GM19193 (cell line): ENCODE results near the gene GPAT3.

Experiments
- POLR2A ChIP-seq: IDR thresholded peaks from 4 replicates; pipeline ENCODE4 v1.6.1; 2011; ENCODE audit not compliant: insufficient read depth, insufficient read length; ENCODE audit errors: extremely low read depth

GPAT3 gene

DNA sequence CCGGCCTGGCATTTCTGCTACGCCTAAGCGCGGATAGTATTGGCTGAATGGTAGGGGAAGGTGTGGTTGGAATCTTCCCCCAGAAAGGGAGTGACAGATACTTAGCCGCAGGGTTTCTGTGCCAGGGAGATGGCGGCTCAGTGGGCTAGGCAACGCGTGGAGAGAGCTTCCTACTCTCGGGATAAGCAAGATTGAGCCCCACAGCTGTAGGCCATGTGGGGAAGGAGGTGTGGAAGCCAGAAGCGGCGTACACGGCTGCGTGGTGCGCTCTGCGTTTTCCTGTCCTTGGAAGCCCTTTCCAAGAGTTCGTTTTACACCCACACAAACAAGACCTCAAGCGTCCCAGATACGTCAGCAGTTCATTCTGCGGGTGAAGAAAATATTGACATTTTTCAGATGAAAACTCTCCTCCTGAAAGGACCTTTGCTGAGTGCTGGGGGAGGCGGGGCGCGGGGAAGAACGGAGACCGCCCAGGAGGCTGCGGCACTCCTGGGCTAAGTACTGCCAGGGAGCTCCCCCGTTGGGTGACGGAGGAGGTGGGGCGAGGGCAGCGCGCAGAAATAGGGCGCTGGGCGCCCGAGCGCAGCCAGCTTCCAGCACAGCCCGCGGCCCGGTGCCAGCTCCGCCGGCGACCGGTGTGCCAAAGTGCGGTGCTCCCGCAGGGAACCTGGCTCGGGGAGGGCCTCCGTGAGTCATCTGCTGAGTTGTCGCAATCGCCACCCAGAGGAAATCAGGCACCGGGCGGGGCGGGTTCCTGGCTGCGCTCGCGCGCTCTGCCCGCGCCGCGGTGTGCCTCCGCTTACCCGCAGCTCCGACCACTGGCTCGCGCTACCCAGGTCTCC, at the start of gene GPAT3:
Gene GPAT3 (plus strand): TSS at position 589 of the 842 bp plus-strand sequence. CDS start 515 bp downstream, outside the sequence.
- TF ChIP-seq POLR2A: peak; percentile 21

DNA sequence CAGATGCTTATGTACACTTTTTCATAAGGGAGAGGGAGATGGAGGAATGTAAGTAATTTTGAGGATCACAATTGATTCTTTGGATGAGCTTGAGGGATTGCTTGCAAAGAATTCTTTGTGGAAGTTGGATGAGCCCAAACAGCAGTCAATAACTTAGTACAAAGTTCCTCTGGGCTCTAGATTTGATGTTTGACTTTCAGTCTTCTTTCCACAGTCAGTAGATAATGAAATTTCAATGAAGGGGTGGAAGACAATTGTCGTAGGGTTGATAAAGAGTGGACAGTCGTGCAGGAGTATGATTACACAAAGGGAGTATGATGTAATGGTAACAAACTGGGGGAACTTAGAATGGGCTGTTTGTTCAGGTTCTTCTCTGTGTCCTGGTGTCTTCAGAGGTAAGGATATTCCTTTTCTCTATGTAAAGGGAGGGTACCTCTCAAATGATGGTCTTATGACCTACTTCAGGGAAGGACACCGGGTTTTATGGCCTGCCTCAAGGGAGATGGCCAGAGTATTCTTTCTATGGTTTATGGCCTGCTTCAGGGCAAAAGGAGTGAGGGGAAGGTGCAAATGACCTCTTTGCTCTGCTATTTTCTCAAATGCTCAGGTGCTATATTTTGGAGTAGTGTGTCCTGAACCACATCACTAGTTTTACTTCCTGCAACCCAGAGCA, 49.3 kb upstream of the GPAT3 start:
- TF ChIP-seq POLR2A: no peak

GRCh38 chr4:83489711-83490326, 46.1 kb upstream of the GPAT3 start:
- no peak for TF ChIP-seq POLR2A

DNA sequence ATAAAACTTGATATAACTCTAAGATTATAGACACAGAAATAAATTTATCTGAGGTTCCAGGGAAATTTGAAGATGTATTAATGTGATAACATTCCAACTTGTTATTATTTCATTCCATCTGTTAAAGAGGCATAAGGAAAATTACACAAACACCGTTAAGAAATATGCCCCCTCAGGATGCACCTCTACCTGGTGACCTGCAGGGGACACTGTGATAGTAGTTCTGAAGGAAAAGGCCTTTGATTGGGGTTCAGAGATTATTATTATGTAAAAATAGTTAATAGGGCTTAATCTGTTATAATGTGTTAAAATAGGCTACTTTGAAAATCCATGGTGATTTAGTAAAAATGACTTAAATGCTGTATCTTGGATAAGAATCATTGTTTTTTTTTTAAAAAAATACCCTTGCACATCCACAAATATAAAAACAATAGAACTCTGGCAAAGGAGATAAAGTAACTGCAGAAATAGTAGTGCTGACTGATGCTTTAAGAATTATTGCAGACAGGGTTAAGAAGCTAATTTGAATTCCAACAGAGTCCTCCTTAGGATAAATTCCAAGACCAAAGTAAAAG, 44.9 kb upstream of the GPAT3 start:
- no peak for TF ChIP-seq POLR2A

DNA sequence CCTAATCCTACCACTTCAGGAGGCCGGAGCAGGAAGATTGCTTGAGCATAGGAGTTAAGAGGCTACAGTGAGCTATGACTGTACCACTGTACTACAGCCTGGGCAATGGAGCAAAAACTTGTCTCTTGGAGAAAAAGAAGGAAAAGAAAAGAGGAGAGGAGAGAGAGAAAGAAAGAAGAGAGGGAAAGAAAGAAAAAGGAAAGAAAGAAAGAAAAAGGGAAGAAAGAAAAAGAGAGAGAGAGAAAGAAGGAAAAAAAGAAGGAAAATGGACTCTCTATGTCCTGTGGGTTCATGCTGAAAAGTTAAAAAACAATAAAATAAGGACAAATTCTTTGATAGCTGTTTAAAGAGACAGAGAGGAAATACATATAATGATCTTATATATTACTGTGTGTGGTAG, 37.7 kb upstream of the GPAT3 start:
- no peak for TF ChIP-seq POLR2A

GRCh38 chr4:83503974-83504373, 31.9 kb upstream of the GPAT3 start:
- TF ChIP-seq POLR2A: no peak

- TF ChIP-seq POLR2A: no peak
These were observed 31.4 kb upstream of the GPAT3 start for GRCh38 chr4:83504503-83504902.

DNA sequence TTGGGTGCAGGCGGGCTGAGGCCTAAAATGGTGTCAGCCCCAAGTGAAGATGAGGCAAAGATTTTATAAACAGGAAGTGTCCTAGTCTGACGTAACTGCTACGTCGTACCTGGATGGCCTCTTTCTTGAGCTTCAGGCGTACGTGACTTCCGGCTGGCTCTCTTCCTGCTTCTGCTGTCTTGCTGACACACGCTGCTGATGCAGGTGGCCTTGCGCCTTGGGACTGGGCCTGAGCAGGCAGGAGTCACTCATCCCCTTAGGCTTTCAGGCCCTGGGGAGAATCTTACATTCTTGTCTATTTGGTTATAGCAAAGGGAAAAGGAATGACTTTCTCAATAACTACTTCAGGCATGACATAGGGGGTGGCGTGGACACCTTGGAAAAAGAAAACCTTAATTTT, 30.9 kb upstream of the GPAT3 start:
- no peak for TF ChIP-seq POLR2A

GRCh38 chr4:83510442-83510841, 25.5 kb upstream of the GPAT3 start:
- no peak for TF ChIP-seq POLR2A

- TF ChIP-seq POLR2A: no peak
These were observed 19.7 kb upstream of the GPAT3 start for GRCh38 chr4:83516042-83516772.

DNA sequence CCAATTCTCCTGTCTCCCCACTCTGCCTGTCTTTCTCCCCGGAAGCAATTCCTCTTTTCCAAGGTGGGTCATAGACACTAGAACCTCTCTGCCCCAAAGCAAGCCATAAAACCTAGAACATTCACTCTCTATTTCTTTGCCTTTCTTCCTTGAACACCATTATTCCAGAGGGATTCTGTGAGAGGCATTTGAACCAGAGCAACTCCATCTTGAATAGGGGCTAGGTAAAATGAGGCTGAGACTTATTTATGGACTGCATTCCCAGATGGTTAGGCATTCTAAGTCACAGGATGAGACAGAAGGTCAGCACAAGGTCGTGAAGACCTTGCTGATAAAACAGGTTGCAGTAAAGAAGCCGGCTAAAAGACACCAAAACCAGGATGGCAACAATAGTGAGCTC, 13.7 kb upstream of the GPAT3 start:
- no peak for TF ChIP-seq POLR2A

DNA sequence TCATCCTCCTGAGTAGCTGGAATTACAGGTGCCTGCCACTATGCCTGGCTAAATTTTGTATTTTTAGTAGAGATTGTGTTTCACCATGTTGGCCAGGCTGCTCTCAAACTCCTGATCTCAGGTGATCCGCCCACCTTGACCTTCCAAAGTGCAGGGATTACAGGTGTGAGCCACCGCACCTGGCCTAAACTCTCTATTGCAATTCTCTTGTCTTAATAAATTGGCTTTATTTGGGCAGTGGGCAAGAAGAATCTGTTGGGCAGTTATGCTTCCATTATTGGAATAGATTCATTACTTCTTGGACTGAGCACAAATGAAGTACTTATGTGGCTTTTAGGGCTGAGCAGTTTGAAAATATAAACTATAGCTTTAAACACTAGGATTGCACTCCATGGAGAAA, 8.2 kb upstream of the GPAT3 start:
- no peak for TF ChIP-seq POLR2A

- TF ChIP-seq POLR2A: no peak
These were observed 709 bp downstream of the GPAT3 start for GRCh38 chr4:83536362-83537272.

DNA sequence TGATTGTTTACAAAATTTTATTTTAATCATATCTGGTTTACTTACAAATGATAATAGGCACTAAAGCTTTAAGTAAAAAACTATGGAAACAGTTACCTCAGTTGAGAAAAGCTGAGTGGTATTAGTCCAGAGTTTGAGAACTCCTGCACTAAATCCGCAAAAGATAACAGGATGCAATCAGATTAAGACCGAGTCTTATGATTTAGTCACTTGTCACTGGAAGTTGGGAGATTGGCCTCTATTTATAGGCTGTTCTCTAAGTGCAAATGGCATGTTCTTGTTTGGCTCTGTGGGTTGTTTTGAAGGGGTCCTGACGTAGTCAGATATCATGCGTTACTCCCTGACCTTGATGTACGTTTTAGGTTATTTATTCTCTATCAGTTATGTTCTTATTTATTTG, 6.3 kb downstream of the GPAT3 start:
- TF ChIP-seq POLR2A: no peak
